Left ventricle myocardium inferior (tissue), 1 donor: ENCODE results near the gene EMCN. TPM values are rescaled to one million over a fixed set of nuclear protein-coding genes. Genes with fewer than 3 reads are reported as not detected.
A peak's percentile ranks its signal among the peaks of the same experiment; 100 is the strongest.

Source experiments
- DNase-seq: peaks from one replicate; pipeline ENCODE4 v3.0.0-alpha.2; 2020
- H3K27ac ChIP-seq: fragments of 200-600 bp; replicated peaks from 2 replicates; pipeline ENCODE4 v1.8.0; 2021
- H3K27me3 ChIP-seq: fragments of 200-600 bp; 2 replicates; pipeline ENCODE4 v1.8.0; 2021; ENCODE audit warnings: low read depth
- H3K36me3 ChIP-seq: fragments of 200-600 bp; 2 replicates; pipeline ENCODE4 v1.8.0; 2021
- H3K4me1 ChIP-seq: fragments of 200-600 bp; 2 replicates; pipeline ENCODE4 v1.8.0; 2021
- H3K4me3 ChIP-seq: fragments of 200-600 bp; 2 replicates; pipeline ENCODE4 v1.8.0; 2021; ENCODE audit warnings: mild to moderate bottlenecking, moderate library complexity
- H3K9me3 ChIP-seq: fragments of 200-600 bp; replicated peaks from 2 replicates; pipeline ENCODE4 v1.8.0; 2021
- intact Hi-C: fragments of 100-400 bp; cut with micrococcal nuclease; formaldehyde crosslinking; loops from one replicate; pipeline ENCODE4 v1.11.0; 2022
- long read RNA-seq: library from polyadenylated mRNA; unstranded; transcript quantifications from one replicate; pipeline ENCODE4 v2.0.0, GENCODE V29; 2021
- total RNA-seq: library from RNA; stranded (reverse); fragmentation: NEBNext Ultra II Directional; extraction: Animal tissue kit (Norgen Biotek cat#: 25700); gene quantifications from one replicate; pipeline ENCODE4 v1.2.1, GENCODE V29; 2021
- TF ChIP-seq, protein P1 (sequence below): fragments of 200-600 bp; IDR thresholded peaks from 2 replicates; pipeline ENCODE4 v1.8.0; 2021; ENCODE audit warnings: antibody characterized with exemption, mild to moderate bottlenecking, borderline replicate concordance
- donor health status: DM: no; HTN: yes; CAD: no; lungs with severe emphysema.

Gene EMCN
- 43.6 TPM for total RNA-seq
- long read RNA-seq, full-length matches to known transcripts = 31 of 38 reads
- long read RNA-seq, partial matches to known transcripts = 2 of 38 reads
- long read RNA-seq, other reads (novel, unspliced or antisense) = 5 of 38 reads

- Histone ChIP-seq H3K4me3 (peak within 1 kb of the TSS; percentile 63), H3K4me1 (peaks cover 12% of the 10 kb centered on the region), H3K27me3 (no peaks in the 10 kb centered on the region), H3K9me3 (no peaks in the 10 kb centered on the region), H3K36me3 (no peaks in the 10 kb centered on the region), H3K27ac (peak within 1 kb of the TSS; percentile 81)
- TF ChIP-seq, protein P1, sequence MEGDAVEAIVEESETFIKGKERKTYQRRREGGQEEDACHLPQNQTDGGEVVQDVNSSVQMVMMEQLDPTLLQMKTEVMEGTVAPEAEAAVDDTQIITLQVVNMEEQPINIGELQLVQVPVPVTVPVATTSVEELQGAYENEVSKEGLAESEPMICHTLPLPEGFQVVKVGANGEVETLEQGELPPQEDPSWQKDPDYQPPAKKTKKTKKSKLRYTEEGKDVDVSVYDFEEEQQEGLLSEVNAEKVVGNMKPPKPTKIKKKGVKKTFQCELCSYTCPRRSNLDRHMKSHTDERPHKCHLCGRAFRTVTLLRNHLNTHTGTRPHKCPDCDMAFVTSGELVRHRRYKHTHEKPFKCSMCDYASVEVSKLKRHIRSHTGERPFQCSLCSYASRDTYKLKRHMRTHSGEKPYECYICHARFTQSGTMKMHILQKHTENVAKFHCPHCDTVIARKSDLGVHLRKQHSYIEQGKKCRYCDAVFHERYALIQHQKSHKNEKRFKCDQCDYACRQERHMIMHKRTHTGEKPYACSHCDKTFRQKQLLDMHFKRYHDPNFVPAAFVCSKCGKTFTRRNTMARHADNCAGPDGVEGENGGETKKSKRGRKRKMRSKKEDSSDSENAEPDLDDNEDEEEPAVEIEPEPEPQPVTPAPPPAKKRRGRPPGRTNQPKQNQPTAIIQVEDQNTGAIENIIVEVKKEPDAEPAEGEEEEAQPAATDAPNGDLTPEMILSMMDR = no peak
- intact Hi-C loops = loop anchor here (10.0 kb wide), 1 partner anchor 137 kb away; no protein-coding TSS in a partner anchor
- no peak for DNase-seq
These were observed at the start of gene EMCN for GRCh38 chr4:100517864-100518341. TSS of gene EMCN (minus strand) at chr4:100518022. CDS start at chr4:100517914, 108 bp downstream.

- TF ChIP-seq, protein P1 = no peak
- Histone ChIP-seq H3K36me3 (no peaks in the 10 kb centered on the region), H3K27ac (no peak overlapping the region), H3K4me3 (no peak overlapping the region), H3K4me1 (no peaks in the 10 kb centered on the region), H3K27me3 (no peaks in the 10 kb centered on the region), H3K9me3 (peaks cover 18% of the 10 kb centered on the region)
- intact Hi-C loops = no loop called here
- no peak for DNase-seq
These were observed 48.6 kb upstream of the EMCN start for GRCh38 chr4:100566396-100566795.

- TF ChIP-seq, protein P1 = no peak
- DNase-seq = no peak
- Histone ChIP-seq H3K36me3 (no peaks in the 10 kb centered on the region), H3K4me3 (no peak overlapping the region), H3K9me3 (peaks cover 25% of the 10 kb centered on the region), H3K27me3 (no peaks in the 10 kb centered on the region), H3K27ac (no peak overlapping the region), H3K4me1 (no peaks in the 10 kb centered on the region)
- intact Hi-C loops = no loop called here
These were observed 39.5 kb upstream of the EMCN start for GRCh38 chr4:100557306-100557705.

DNA sequence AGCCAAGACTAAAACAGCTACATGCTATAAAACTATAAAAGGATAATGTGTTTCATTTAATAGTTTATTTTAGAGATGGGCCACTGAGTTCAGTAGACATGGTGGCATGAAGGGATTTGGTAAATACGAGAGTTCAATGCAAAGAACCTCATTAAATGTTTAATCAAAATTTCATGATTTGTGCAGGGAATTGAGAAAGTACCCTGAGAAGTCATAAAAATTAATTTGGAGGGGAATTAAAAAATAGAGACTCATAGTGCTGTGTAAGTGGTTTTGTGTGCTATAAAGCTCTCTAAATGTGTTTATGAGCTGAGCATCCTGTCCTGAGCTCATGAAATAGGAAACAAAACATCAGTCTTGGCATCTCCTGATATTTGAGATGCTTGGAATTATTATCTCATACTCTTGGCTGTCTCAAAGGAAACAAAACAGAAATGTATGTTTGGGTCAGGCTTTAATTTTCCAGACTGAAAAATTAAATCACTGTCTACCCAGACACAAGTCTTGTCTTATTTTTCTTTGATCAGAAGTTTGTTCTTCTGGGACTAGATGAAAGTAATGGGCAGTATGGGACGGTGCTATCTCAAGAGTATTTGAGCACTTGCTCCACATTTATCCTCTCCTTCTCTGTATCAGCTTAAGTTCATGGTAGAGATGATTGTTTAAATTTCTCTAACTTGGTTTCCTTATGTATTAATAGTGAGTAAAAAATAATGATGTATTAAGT, 38.0 kb upstream of the EMCN start:
- TF ChIP-seq, protein P1 = no peak
- Histone ChIP-seq H3K27ac (no peak overlapping the region), H3K36me3 (no peaks in the 10 kb centered on the region), H3K27me3 (no peaks in the 10 kb centered on the region), H3K4me3 (no peak overlapping the region), H3K9me3 (peaks cover 10% of the 10 kb centered on the region), H3K4me1 (no peaks in the 10 kb centered on the region)
- no peak for DNase-seq
- intact Hi-C loops = no loop called here

DNA sequence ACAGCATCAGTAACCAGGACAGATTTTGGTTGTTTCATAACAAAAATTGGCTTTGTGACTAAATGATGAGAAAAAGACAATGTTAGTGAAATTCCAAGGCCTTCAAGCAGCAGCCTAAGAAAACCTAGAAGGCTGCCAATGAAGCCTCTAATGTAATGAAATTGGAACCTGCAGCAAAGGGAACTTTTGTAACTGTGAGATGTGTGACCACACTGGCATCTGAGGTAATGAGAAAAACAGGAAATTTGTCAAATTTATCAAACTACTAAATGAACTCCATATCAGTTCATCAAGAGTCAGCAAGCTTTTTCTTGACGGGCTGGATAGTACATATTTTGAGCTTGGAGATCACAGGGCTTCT, 30.4 kb upstream of the EMCN start:
- no peak for DNase-seq
- no peaks in the 10 kb centered on the region for H3K36me3 ChIP-seq
- H3K4me3 ChIP-seq = no peak overlapping the region
- TF ChIP-seq, protein P1 = no peak
- no peak overlapping the region for H3K27ac ChIP-seq
- H3K27me3 ChIP-seq = no peaks in the 10 kb centered on the region
- H3K9me3 ChIP-seq = no peaks in the 10 kb centered on the region
- H3K4me1 ChIP-seq = no peaks in the 10 kb centered on the region
- intact Hi-C loops = no loop called here
